Measurements from ENCODE around the gene PEX7. TPM values are rescaled to one million over a fixed set of nuclear protein-coding genes. Genes with fewer than 3 reads are reported as not detected.
A peak's percentile ranks its signal among the peaks of the same experiment; 100 is the strongest.

Gene PEX7
- total RNA-seq, 1 experiment from 2014 or later, result 13.6 TPM

- H3K27ac ChIP-seq (ENCODE audit: low read length), result no peak overlapping the region
- no peaks in the 10 kb centered on the region for H3K9me2 ChIP-seq (replicated peaks; ENCODE audit: insufficient read depth, low read length)
- no peaks in the 10 kb centered on the region for H3K79me2 ChIP-seq (ENCODE audit: low read length)
- no peak for DNase-seq
- no peak overlapping the region for H3K9ac ChIP-seq (ENCODE audit: low read length)
- H3K4me1 ChIP-seq (ENCODE audit: low read length), result no peaks in the 10 kb centered on the region
- no peaks in the 10 kb centered on the region for H3K9me3 ChIP-seq (ENCODE audit: low read length)
- no peaks in the 10 kb centered on the region for H4K20me1 ChIP-seq (ENCODE audit: insufficient read depth, low read depth, low read length)
- no peaks in the 10 kb centered on the region for H3K27me3 ChIP-seq (ENCODE audit: low read length)
- H3K4me2 ChIP-seq (ENCODE audit: low read depth, low read length, poor library complexity, severe bottlenecking), result no peak overlapping the region
- H3K36me3 ChIP-seq (ENCODE audit: insufficient read depth, low read length), result no peaks in the 10 kb centered on the region
- H2AFZ ChIP-seq (ENCODE audit: low read length), result no peak overlapping the region
- no peak overlapping the region for H3K4me3 ChIP-seq (ENCODE audit: low read length)
Measured at GRCh38 chr6:136922685-136923006, 100.3 kb downstream of the PEX7 start.

GRCh38 chr6:136923116-136923953, 100.9 kb downstream of the PEX7 start:
- Histone ChIP-seq H2AFZ (ENCODE audit: low read length) (no peak overlapping the region), H3K27ac (ENCODE audit: low read length) (no peak overlapping the region), H3K27me3 (ENCODE audit: low read length) (no peaks in the 10 kb centered on the region), H3K4me2 (ENCODE audit: low read depth, low read length, poor library complexity, severe bottlenecking) (no peak overlapping the region), H3K9me2 (replicated peaks; ENCODE audit: insufficient read depth, low read length) (no peaks in the 10 kb centered on the region), H3K9me3 (ENCODE audit: low read length) (no peaks in the 10 kb centered on the region), H4K20me1 (ENCODE audit: insufficient read depth, low read depth, low read length) (no peaks in the 10 kb centered on the region), H3K36me3 (ENCODE audit: insufficient read depth, low read length) (no peaks in the 10 kb centered on the region), H3K9ac (ENCODE audit: low read length) (no peak overlapping the region), H3K4me1 (ENCODE audit: low read length) (no peaks in the 10 kb centered on the region), H3K79me2 (ENCODE audit: low read length) (no peaks in the 10 kb centered on the region), H3K4me3 (ENCODE audit: low read length) (no peak overlapping the region)
- no peak for DNase-seq

- H2AFZ ChIP-seq (ENCODE audit: low read length), result no peak overlapping the region
- H3K9me3 ChIP-seq (ENCODE audit: low read length), result no peaks in the 10 kb centered on the region
- H3K79me2 ChIP-seq (ENCODE audit: low read length), result no peaks in the 10 kb centered on the region
- no peaks in the 10 kb centered on the region for H3K9me2 ChIP-seq (replicated peaks; ENCODE audit: insufficient read depth, low read length)
- H3K4me3 ChIP-seq (ENCODE audit: low read length), result no peak overlapping the region
- no peak overlapping the region for H3K4me2 ChIP-seq (ENCODE audit: low read depth, low read length, poor library complexity, severe bottlenecking)
- H3K9ac ChIP-seq (ENCODE audit: low read length), result no peak overlapping the region
- DNase-seq, result no peak
- no peaks in the 10 kb centered on the region for H4K20me1 ChIP-seq (ENCODE audit: insufficient read depth, low read depth, low read length)
- H3K4me1 ChIP-seq (ENCODE audit: low read length), result no peaks in the 10 kb centered on the region
- H3K36me3 ChIP-seq (ENCODE audit: insufficient read depth, low read length), result no peaks in the 10 kb centered on the region
- no peaks in the 10 kb centered on the region for H3K27me3 ChIP-seq (ENCODE audit: low read length)
- no peak overlapping the region for H3K27ac ChIP-seq (ENCODE audit: low read length)
Measured at GRCh38 chr6:136923954-136924673, 101.7 kb downstream of the PEX7 start.

GRCh38 chr6:136926383-136926782, 104.0 kb downstream of the PEX7 start:
- Histone ChIP-seq H3K79me2 (ENCODE audit: low read length) (no peaks in the 10 kb centered on the region), H3K27me3 (ENCODE audit: low read length) (no peaks in the 10 kb centered on the region), H2AFZ (ENCODE audit: low read length) (no peak overlapping the region), H3K27ac (ENCODE audit: low read length) (no peak overlapping the region), H3K4me3 (ENCODE audit: low read length) (no peak overlapping the region), H3K9me3 (ENCODE audit: low read length) (no peaks in the 10 kb centered on the region), H3K4me1 (ENCODE audit: low read length) (no peaks in the 10 kb centered on the region), H4K20me1 (ENCODE audit: insufficient read depth, low read depth, low read length) (no peaks in the 10 kb centered on the region), H3K9ac (ENCODE audit: low read length) (no peak overlapping the region), H3K36me3 (ENCODE audit: insufficient read depth, low read length) (no peaks in the 10 kb centered on the region), H3K4me2 (ENCODE audit: low read depth, low read length, poor library complexity, severe bottlenecking) (no peak overlapping the region), H3K9me2 (replicated peaks; ENCODE audit: insufficient read depth, low read length) (no peaks in the 10 kb centered on the region)
- DNase-seq, result no peak

- Histone ChIP-seq H3K36me3 (ENCODE audit: insufficient read depth, low read length) (no peaks in the 10 kb centered on the region), H3K4me2 (ENCODE audit: low read depth, low read length, poor library complexity, severe bottlenecking) (no peak overlapping the region), H2AFZ (ENCODE audit: low read length) (no peak overlapping the region), H3K4me1 (ENCODE audit: low read length) (no peaks in the 10 kb centered on the region), H3K79me2 (ENCODE audit: low read length) (no peaks in the 10 kb centered on the region), H3K9me2 (replicated peaks; ENCODE audit: insufficient read depth, low read length) (no peaks in the 10 kb centered on the region), H3K27me3 (ENCODE audit: low read length) (no peaks in the 10 kb centered on the region), H4K20me1 (ENCODE audit: insufficient read depth, low read depth, low read length) (no peaks in the 10 kb centered on the region), H3K9ac (ENCODE audit: low read length) (no peak overlapping the region), H3K9me3 (ENCODE audit: low read length) (no peaks in the 10 kb centered on the region), H3K4me3 (ENCODE audit: low read length) (no peak overlapping the region), H3K27ac (ENCODE audit: low read length) (no peak overlapping the region)
- DNase-seq, result peak; percentile 74
Measured at GRCh38 chr6:136927292-136927691, 104.9 kb downstream of the PEX7 start.

- no peaks in the 10 kb centered on the region for H4K20me1 ChIP-seq (ENCODE audit: insufficient read depth, low read depth, low read length)
- H3K27me3 ChIP-seq (ENCODE audit: low read length), result no peaks in the 10 kb centered on the region
- DNase-seq, result no peak
- H3K9me3 ChIP-seq (ENCODE audit: low read length), result no peaks in the 10 kb centered on the region
- no peak overlapping the region for H3K27ac ChIP-seq (ENCODE audit: low read length)
- H3K36me3 ChIP-seq (ENCODE audit: insufficient read depth, low read length), result no peaks in the 10 kb centered on the region
- H3K9ac ChIP-seq (ENCODE audit: low read length), result no peak overlapping the region
- H3K4me3 ChIP-seq (ENCODE audit: low read length), result no peak overlapping the region
- no peaks in the 10 kb centered on the region for H3K9me2 ChIP-seq (replicated peaks; ENCODE audit: insufficient read depth, low read length)
- no peaks in the 10 kb centered on the region for H3K79me2 ChIP-seq (ENCODE audit: low read length)
- no peak overlapping the region for H3K4me2 ChIP-seq (ENCODE audit: low read depth, low read length, poor library complexity, severe bottlenecking)
- H3K4me1 ChIP-seq (ENCODE audit: low read length), result no peaks in the 10 kb centered on the region
- H2AFZ ChIP-seq (ENCODE audit: low read length), result no peak overlapping the region
Measured at GRCh38 chr6:136930528-136930927, 108.1 kb downstream of the PEX7 start.

GRCh38 chr6:136932599-136932998, 110.2 kb downstream of the PEX7 start:
- no peak for DNase-seq

GRCh38 chr6:136945072-136945471, 122.7 kb downstream of the PEX7 start:
- H3K27ac ChIP-seq (ENCODE audit: low read length), result no peak overlapping the region
- no peak overlapping the region for H3K9ac ChIP-seq (ENCODE audit: low read length)
- H4K20me1 ChIP-seq (ENCODE audit: insufficient read depth, low read depth, low read length), result no peaks in the 10 kb centered on the region
- no peak overlapping the region for H2AFZ ChIP-seq (ENCODE audit: low read length)
- H3K9me2 ChIP-seq (replicated peaks; ENCODE audit: insufficient read depth, low read length), result no peaks in the 10 kb centered on the region
- H3K36me3 ChIP-seq (ENCODE audit: insufficient read depth, low read length), result no peaks in the 10 kb centered on the region
- no peaks in the 10 kb centered on the region for H3K79me2 ChIP-seq (ENCODE audit: low read length)
- no peak overlapping the region for H3K4me2 ChIP-seq (ENCODE audit: low read depth, low read length, poor library complexity, severe bottlenecking)
- no peak for DNase-seq
- no peaks in the 10 kb centered on the region for H3K4me1 ChIP-seq (ENCODE audit: low read length)
- no peaks in the 10 kb centered on the region for H3K9me3 ChIP-seq (ENCODE audit: low read length)
- peaks cover 3% of the 10 kb centered on the region; the same call in 1 of the 2 replicates for H3K27me3 ChIP-seq (ENCODE audit: low read length)
- no peak overlapping the region for H3K4me3 ChIP-seq (ENCODE audit: low read length)

More at GRCh38 chr6:136932599-136932998, 110.2 kb downstream of the PEX7 start:
- Histone ChIP-seq H3K79me2 (ENCODE audit: low read length) (no peaks in the 10 kb centered on the region), H3K27me3 (ENCODE audit: low read length) (no peaks in the 10 kb centered on the region), H3K4me1 (ENCODE audit: low read length) (no peaks in the 10 kb centered on the region), H4K20me1 (ENCODE audit: insufficient read depth, low read depth, low read length) (no peaks in the 10 kb centered on the region), H2AFZ (ENCODE audit: low read length) (no peak overlapping the region), H3K9ac (ENCODE audit: low read length) (no peak overlapping the region), H3K4me3 (ENCODE audit: low read length) (no peak overlapping the region), H3K36me3 (ENCODE audit: insufficient read depth, low read length) (no peaks in the 10 kb centered on the region), H3K9me2 (replicated peaks; ENCODE audit: insufficient read depth, low read length) (no peaks in the 10 kb centered on the region), H3K4me2 (ENCODE audit: low read depth, low read length, poor library complexity, severe bottlenecking) (no peak overlapping the region), H3K9me3 (ENCODE audit: low read length) (no peaks in the 10 kb centered on the region), H3K27ac (ENCODE audit: low read length) (no peak overlapping the region)

Measured in Karpas-422 (cell line).